Ovary (tissue), 9 donors: ENCODE data around the gene IQCN. TPM values are rescaled to one million over a fixed set of nuclear protein-coding genes. Genes with fewer than 3 reads are reported as not detected.
A peak's percentile ranks its signal among the peaks of the same experiment; 100 is the strongest.

Experiments
- DNase-seq, 5 donors: peaks; one replicate each; pipeline ENCODE4 v3.0.0-alpha.2; 2019 to 2020
- H3K27ac ChIP-seq, 2 donors: fragments of 200-600 bp; one replicate each; pipeline versions ENCODE4 v1.5.1 to v1.8.0; 2019 to 2022
- H3K27me3 ChIP-seq: fragments of 200-600 bp; one replicate; pipeline ENCODE4 v1.8.0; 2022
- H3K36me3 ChIP-seq: fragments of 200-600 bp; sonication (generic); one replicate; pipeline ENCODE4 v1.5.1; 2019
- H3K4me1 ChIP-seq: one replicate; pipeline ENCODE4 v1.8.1; 2013; ENCODE audit warnings: mild to moderate bottlenecking, moderate library complexity; ENCODE audit not compliant: insufficient read depth
- H3K4me3 ChIP-seq: fragments of 200-600 bp; sonication (generic); one replicate; pipeline ENCODE4 v1.5.1; 2017
- H3K9me3 ChIP-seq, 2 donors: fragments of 200-600 bp in 1 of 2; sonication (generic) in 1 of 2; one replicate each; pipeline versions ENCODE4 v1.5.1 to v1.8.1; 2013 to 2019; ENCODE audit warnings: mild to moderate bottlenecking in 1 of 2, moderate library complexity in 1 of 2
- CTCF ChIP-seq, 3 donors: fragments of 450-650 bp in 2 of 3; fragments of 200-600 bp in 1 of 3; IDR thresholded peaks; one replicate each; pipeline versions ENCODE4 v1.5.1 to v1.8.0; 2016 to 2022; ENCODE audit warnings: antibody characterized with exemption in 3 of 3, mild to moderate bottlenecking in 1 of 3
- EP300 ChIP-seq: sonication (generic); formaldehyde crosslinking; IDR thresholded peaks from one replicate; pipeline ENCODE4 v1.6.1; 2017; ENCODE audit warnings: antibody characterized with exemption
- POLR2A ChIP-seq: fragments of 450-650 bp; IDR thresholded peaks from one replicate; pipeline ENCODE4 v1.6.1; 2017; ENCODE audit warnings: antibody characterized with exemption, mild to moderate bottlenecking, moderate library complexity
- WGBS, 3 donors: extraction: QIAGEN DNeasy Blood & Tissue Kit in 1 of 3; methylation state at CpG; one replicate each; pipeline versions ENCODE4 v1.1.5 to v1.1.7; 2013 to 2017; 5-methylcytosine and 5-hydroxymethylcytosine counted together
- intact Hi-C, 4 donors: fragments of 100-400 bp; cut with DNase I; formaldehyde crosslinking; loops; one replicate each; pipeline versions ENCODE4 v1.11.0 to v1.15.1; 2022 to 2023
- polyA plus RNA-seq, 2 donors: library from polyadenylated mRNA; stranded (reverse); fragments of 200-250 nt in 1 of 2; fragments of 350-450 nt in 1 of 2; fragmentation: Illumina TruSeq in 1 of 2; extraction: RNeasy Lipid Tissue Mini Kit (QIAGEN cat#74804) in 1 of 2; gene quantifications; one replicate each; pipeline ENCODE4 v1.2.3, GENCODE V29; 2013 to 2014
- total RNA-seq, 7 donors: library from RNA; depleted of rRNA in 2 of 7; stranded (reverse); fragments of >200 nt in 2 of 7; fragmentation: NEBNext Ultra II Directional in 3 of 7; extraction: Animal tissue kit (Norgen Biotek cat#: 25700) in 3 of 7; gene quantifications; one replicate each; pipeline versions ENCODE4 v1.1.0 to v1.2.4, GENCODE V29; 2016 to 2023
- donor health status: DM: no; HTN: no; CAD: no; lungs with moderate emphysema.
- donor health status: DM: no; HTN: no; CAD: no.
- donor health status: Bipolar disorder and iron deficiency.
- donor health status: DM: yes; HTN: yes; CAD: no.
- donor health status: DM: no; HTN: no; CAD: no.
- donor health status: DM: yes; HTN: yes; CAD: no.

Gene IQCN
- total and polyA plus RNA-seq, 9 donors: 2.5 to 18.4 (median 10.8) TPM

- H3K27ac ChIP-seq: peak overlapping the region; percentile 59 to 98
These were observed 33.0 kb upstream of the IQCN start for GRCh38 chr19:18307271-18307681.

GRCh38 chr19:18306888-18307260 lies 32.6 kb upstream of the IQCN start:
- WGBS, 3 donors: 10 to 47% (median 10%) methylated on average over 14 of the region's 14 CpGs
- peak; percentile 63 to 78 (median 74) for DNase-seq
- intact Hi-C loops: no loop called here
- Histone ChIP-seq H3K4me1 (peaks cover 18% of the 10 kb centered on the region), H3K4me3 (no peak overlapping the region), H3K27me3 (no peaks in the 10 kb centered on the region), H3K9me3 (no peaks in the 10 kb centered on the region), H3K27ac (peak overlapping the region; percentile 59 to 98), H3K36me3 (no peaks in the 10 kb centered on the region)
- TF ChIP-seq EP300: no peak
- no peak for TF ChIP-seq CTCF (IDR thresholded peaks at IDR 0.05)
- TF ChIP-seq POLR2A: no peak

More at GRCh38 chr19:18307271-18307681, 33.0 kb upstream of the IQCN start:
- no peaks in the 10 kb centered on the region for H3K27me3 ChIP-seq
- H3K4me3 ChIP-seq: no peak overlapping the region
- WGBS, 3 donors: 39 to 67% (median 46%) methylated on average over 18 to 19 of the region's 19 CpGs
- intact Hi-C loops: no loop called here
- DNase-seq: peak in 3 of 5 donors; percentile 57 to 62 (median 61)
- no peaks in the 10 kb centered on the region for H3K36me3 ChIP-seq
- no peak for TF ChIP-seq EP300
- no peak for TF ChIP-seq CTCF (IDR thresholded peaks at IDR 0.05)
- TF ChIP-seq POLR2A: no peak
- H3K4me1 ChIP-seq: peaks cover 18% of the 10 kb centered on the region
- H3K9me3 ChIP-seq: no peaks in the 10 kb centered on the region

- H3K36me3 ChIP-seq: no peaks in the 10 kb centered on the region
- WGBS, 3 donors: 55 to 72% (median 59%) methylated on average over 26 of the region's 26 CpGs
- H3K4me3 ChIP-seq: no peak overlapping the region
- H3K27me3 ChIP-seq: no peaks in the 10 kb centered on the region
- H3K4me1 ChIP-seq: peaks cover 18% of the 10 kb centered on the region
- intact Hi-C loops: no loop called here
- TF ChIP-seq CTCF (IDR thresholded peaks at IDR 0.05) (no peak), EP300 (no peak), POLR2A (no peak)
- no peaks in the 10 kb centered on the region for H3K9me3 ChIP-seq
- H3K27ac ChIP-seq: peak overlapping the region; percentile 82 to 98
- peak in 2 of 5 donors; percentile 47 to 50 for DNase-seq
These were observed 32.1 kb upstream of the IQCN start for GRCh38 chr19:18306209-18306887.

- H3K4me3 ChIP-seq: peak overlapping the region; percentile 40
- TF ChIP-seq POLR2A (peak; percentile 75), EP300 (no peak)
- no peaks in the 10 kb centered on the region for H3K36me3 ChIP-seq
- WGBS, 3 donors: 1% methylated on average over 29 of the region's 29 CpGs
- H3K27me3 ChIP-seq: no peaks in the 10 kb centered on the region
- no peaks in the 10 kb centered on the region for H3K9me3 ChIP-seq
- peaks cover 18% of the 10 kb centered on the region for H3K4me1 ChIP-seq
- intact Hi-C loops: loop anchor here in 2 of 4 donors (2.0 kb wide), 2 partner anchors 18 to 24 kb away; partner anchors contain the start of genes JUND (in 1 of the 2) and LSM4 (in 1 of the 2)
- DNase-seq: peak; percentile 87 to 91 (median 89)
- H3K27ac ChIP-seq: peak overlapping the region; percentile 82 to 98
These were observed 30.4 kb upstream of the IQCN start for GRCh38 chr19:18304458-18305310.
